GM18951 (cell line): ENCODE data around the gene KIRREL3.

Experiments
- POLR2A ChIP-seq: IDR thresholded peaks from 4 replicates; pipeline ENCODE4 v1.6.1; 2011; ENCODE audit warnings: mild to moderate bottlenecking; ENCODE audit not compliant: insufficient read length, insufficient read depth; ENCODE audit errors: extremely low read depth
- in situ Hi-C: fragments of 300-500 bp; cut with MboI; formaldehyde crosslinking; loops from one replicate; pipeline ENCODE4 v1.12.0; 2022; ENCODE audit warnings: low sequenced_read_pairs, mixed read lengths, inconsistent platforms; ENCODE audit not compliant: unreplicated experiment

Gene KIRREL3

DNA sequence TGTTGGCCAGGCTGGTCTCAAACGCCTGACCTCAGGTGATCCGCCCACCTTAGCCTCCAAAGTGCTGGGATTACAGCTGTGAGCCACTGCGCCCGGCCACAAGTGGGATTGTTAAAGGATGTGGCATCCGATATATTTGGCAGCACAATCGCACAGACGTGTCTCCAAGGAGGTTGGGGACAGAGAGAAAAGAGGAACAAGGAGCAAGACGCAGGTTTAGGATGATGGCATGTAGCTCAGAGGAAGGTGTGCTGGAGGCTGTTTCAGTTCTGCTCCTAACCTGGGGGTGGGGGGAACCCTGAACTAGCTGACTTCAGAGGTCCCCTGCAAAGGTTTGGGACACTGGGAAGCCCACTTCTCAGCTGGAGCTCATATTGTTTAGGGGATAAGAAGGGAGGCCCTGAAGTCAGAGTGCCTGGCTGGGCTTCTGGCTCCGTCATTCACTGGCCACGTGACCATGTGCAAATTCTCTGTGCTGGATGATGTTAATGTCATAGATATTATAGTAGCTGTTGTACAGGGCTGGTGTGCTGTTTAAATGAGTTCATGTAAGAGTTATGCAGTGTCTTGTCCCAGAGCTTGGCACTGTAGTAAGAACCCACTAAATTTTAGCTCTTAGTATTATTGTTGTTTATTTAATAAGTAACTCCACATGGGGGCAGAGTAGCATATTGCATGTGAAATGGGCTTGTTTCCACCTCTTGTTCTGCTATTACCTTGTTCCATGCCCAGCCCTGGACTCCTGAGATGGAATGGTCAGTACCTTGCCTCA is 515.4 kb downstream of the KIRREL3 start:
- in situ Hi-C loops = no loop called here
- no peak for TF ChIP-seq POLR2A

DNA sequence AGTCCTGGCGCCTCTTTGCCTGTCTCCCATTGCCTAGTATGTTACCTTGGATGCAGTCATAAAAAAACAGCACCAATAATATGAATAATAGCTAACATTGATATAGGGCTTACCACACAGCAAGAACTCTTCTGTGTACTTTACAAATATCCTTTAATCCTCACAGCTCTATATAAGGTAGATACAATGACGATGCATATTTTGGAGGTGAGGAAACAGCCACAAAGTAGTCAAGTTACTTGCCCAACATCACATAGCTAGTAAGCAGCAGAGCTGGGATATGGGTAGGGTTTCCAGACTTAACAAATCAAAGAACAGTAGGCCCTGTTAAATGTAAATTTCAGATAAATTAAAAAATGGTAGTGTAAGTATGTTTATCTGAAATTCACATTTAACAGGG is 516.3 kb downstream of the KIRREL3 start:
- in situ Hi-C loops = no loop called here
- no peak for TF ChIP-seq POLR2A

DNA sequence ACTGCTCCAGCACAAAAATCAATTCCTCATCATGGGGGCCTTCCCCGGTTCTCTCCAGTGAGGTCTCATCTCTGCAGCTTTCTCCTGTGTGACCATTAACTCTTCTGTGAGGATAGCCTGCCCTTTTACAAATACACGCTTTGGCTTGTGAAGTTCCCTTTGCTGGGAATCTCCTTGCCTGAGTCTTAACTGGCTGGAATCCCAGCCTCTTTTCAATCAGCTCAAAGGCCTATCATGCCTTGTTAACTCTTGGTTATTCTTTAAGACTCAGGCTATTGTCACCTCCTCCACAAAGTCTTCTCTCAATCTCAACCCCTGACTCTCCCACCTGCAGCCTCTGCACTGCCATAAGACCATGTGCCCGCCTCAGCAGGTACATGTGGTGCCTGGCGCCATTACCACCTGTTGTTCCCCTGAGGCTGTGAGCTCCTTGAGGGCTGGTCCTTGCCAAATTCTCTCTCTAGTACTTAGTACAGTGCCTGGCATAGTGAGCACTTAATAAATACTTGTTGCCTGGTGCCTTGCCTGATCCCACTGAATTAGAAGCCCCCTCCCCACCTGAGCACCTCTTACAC is 516.9 kb downstream of the KIRREL3 start:
- in situ Hi-C loops = no loop called here
- no peak for TF ChIP-seq POLR2A

DNA sequence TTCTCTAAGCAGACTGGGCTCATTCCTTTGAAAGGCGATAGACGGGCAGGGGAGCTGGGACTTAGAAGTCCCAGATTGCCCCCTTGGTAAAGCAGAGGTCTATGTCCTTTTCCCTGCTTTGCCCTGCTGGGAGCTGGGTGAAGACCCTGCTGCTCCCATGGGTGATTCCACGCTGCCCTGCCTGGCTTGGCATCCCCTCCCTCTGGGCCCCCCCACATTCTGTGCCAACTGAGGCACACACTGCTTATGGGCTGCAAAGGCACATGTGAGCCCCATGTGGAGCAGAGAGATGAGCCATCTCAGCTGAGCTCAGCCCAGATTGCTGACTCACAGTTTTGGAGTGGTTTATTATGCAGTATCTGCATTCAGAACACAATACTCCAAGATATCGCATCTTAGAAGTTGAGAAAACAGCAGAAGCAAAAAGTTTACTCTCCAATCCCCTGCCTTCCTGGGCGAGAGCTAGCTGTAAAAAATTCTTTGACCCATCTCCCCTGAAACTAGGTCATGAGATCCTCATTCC is 517.9 kb downstream of the KIRREL3 start:
- in situ Hi-C loops = no loop called here
- TF ChIP-seq POLR2A = no peak

DNA sequence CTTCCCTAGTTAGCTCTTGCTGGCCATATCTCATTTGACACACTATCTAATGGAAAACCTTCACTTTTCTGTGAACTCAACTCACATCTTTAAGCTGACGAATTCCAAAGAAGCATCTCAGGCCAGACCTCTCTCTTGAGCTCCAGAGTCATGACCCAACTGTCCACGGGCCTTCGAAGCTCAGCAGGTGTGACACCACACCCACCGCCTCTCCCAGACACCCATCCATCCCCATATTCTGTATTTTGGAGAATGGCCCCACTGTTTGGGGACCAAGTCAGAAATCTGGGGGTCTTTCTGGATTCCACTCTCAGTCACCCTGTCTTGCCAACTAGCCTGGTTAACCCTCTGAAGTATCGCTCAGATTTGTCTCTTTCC is 519.3 kb downstream of the KIRREL3 start:
- in situ Hi-C loops = no loop called here
- no peak for TF ChIP-seq POLR2A

DNA sequence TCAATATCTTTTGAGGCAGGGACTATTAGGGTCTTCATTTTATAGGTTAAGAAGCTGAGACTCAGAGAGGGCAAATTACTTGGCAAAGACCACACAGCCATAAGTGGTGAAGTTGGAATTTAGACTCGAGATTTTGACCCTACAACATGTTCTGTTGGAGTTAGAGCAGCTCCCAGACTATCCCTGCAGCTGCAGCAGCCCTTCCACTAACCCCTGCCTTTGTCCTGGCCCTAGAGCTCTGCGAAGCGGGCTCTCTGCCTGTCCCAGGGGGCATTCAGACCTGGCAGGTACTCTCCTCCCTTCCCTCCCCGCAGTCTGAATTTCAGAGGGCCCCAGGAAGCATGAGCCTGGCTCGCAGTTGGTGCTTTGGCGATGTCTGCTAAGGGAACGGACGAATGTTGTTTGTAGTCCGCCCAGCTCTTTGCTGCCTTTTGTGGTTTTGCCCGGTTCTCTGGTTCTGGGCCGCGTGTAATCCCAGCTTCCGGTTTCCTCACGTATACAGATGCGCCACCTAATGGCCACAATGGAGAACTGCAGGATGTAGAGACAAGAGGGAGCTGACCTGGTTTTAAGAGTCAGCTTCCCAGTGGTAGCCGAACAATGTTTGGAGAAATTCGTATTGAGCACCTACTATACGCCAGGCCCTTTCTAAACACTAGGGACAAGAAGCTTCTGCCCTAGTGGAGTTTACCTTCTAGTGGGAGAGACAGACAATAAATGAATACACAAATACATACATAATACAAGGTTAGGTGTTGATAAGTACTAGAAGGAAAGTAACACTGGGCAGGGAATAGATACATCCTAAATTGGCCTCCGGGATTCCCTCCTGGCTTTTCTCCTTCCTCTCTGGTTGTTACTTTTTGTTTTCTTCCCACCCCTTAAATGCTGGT is 519.9 kb downstream of the KIRREL3 start:
- TF ChIP-seq POLR2A = no peak
- in situ Hi-C loops = no loop called here

DNA sequence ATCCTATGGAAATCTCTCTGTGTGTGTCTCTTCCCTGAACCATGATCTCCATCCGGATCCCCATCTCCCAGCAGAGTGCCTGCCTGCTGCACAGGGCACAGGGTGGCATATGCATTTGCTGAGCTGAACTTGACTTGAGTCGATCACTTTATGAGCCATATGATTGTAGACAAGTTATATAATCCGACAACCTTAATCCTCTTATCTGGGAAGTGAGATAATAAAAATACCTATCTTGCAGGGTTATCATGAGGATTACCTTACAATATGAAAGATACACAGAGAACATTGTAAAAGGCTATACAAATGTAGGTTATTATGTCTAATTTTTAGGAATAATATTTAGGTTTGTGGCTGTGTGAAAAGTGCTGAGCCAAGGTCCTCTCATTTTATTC is 520.6 kb downstream of the KIRREL3 start:
- in situ Hi-C loops = no loop called here

DNA sequence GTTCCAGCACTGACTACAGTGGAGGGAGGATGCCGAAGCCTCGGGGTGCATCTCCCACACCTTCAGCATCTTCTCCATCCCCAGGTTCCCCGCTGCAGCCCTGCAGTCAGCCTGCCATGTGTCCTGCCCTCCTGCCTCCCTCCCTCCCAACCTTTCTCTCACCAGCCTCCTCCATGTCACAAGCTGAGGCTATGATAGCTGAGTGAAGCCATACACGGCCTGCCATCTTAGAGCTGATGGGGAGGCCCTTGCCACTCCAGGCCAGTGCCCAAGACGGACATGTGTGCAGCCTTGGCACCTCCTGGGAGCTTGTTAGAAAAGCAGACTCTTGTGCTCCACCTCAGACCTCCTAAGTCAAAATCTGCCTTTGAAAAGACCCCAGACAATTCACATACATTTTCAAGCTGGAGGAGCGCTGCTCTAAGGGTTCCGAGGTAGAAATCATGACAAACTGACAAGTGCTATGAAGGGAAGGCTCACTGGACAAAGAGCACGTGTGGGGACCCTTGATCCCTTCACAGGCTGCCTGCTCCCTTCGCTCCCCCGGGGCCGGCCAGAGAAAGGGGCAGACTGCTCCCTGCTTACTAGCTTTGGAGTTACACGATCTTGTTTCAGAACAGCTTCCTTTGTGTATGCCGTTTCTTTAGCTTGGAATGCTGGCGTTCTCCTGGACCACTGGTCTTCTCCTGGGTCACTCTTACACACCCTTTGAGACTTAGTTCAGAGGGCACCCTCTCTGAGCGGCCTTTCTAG is 521.2 kb downstream of the KIRREL3 start:
- TF ChIP-seq POLR2A = no peak
- in situ Hi-C loops = no loop called here

More for the DNA sequence above, 520.6 kb downstream of the KIRREL3 start:
- TF ChIP-seq POLR2A = no peak

DNA sequence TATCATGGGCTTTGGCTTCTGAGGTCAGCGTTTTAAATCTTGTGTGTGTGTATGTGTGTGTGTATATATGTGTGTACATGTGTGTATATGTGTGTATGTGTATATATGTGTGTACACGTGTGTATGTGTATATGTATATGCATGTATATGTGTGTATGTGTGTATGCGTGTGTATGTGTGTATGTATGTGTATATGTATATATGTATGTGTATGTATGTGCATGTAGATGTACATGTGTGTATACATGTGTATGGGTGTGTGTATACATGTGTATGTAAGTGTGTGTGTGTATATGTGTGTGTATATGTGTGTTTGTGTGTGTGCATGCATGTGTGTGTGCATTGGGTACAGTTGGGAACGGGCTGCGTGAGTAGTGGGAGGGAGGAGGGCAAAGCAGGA is 522.1 kb downstream of the KIRREL3 start:
- in situ Hi-C loops = no loop called here
- TF ChIP-seq POLR2A = no peak

DNA sequence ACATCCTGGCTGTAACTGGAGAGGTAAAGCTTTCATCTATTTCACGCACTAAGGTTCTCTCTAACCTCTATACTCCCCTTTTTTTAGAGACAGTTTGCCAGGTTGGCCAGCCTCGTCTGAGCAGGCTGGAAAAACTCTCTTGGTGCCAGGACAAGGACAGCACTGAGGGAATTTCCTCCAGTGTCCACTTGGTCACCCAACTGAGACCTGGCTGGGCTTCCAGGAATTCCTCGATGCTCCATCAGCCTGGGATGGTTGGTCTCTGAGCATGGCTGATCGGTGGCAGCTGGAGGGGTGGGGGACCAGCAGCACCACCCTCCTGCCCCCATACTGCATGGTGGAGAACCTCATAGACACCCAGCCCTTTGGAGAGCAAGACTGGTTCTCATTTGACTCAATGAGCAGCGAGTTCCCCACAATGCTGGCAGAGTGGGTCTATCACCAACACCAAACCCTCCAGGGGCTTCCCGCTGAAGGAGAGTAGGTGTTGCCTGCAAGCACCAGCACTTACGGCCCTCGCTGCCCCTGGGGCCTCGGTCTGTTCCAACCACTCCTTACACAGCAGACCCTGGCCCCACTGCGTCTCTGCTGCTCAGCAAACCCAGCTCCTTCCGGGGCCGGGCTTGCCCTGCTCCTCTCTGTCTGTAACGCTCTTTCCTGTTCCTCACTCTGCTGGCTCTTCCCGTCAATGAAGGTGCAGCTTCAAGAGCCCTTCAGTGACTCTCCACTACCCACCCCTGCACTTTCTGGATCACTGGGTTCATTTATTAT is 522.9 kb downstream of the KIRREL3 start:
- no peak for TF ChIP-seq POLR2A
- in situ Hi-C loops = no loop called here

DNA sequence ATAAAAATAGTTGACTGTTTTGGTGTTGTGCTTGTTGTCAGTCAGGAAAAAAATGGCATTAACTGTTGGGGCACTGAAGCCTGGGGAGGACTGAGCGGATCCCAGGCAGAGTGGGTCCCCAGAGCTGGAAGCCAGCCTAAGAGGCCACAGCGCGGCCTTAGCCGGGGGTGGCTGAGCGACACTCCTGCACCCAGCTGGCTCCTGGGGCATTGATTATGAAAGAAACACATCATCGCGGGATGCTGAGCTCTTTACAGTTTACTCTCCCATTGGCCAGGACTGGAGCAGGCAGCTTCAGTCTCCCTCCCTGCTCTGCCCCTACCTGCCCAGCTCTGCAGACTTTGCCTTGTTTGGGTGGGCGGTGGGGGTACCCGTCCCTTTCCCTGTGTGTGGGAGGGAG is 523.6 kb downstream of the KIRREL3 start:
- in situ Hi-C loops = no loop called here
- no peak for TF ChIP-seq POLR2A

DNA sequence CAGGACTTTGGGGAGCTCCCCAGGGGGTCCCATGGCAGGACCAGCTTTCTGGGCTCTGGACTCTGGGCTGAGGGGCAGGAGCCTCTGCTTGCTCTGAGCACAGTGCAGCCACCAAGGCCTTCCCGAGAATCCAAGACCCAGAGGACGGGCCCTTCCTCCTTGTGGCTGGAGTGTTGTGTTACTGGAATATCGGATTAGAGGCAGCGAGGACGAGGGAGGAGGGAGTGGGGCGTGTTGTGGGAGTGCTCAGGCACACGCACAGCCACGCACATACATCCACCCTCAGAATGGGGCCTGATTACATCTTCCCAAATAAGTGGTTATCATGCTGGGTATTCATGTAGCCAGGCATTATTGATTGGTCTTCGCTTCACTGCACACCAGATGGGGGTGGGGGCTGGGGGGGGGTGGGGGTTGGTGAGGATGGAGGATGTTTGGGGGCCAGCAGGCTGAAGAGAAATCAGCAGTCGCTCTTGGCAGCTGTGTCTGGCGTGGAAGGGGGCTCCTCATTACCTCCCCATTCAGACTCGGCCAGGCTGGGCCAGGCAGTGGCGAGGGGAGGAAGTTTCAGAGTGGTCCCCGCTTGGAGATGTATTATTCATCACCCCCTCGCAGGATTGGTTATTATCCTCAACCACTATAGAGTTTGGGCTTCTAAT is 524.2 kb downstream of the KIRREL3 start:
- in situ Hi-C loops = no loop called here
- no peak for TF ChIP-seq POLR2A
